Natural killer cell (primary cell): Measurements from ENCODE around the gene ZNF761. TPM values are rescaled to one million over a fixed set of nuclear protein-coding genes. Genes with fewer than 3 reads are reported as not detected.
"Not testable (repeated sequence)": the region's sequence is repeated elsewhere in the genome, so short reads cannot be mapped to it uniquely, and the experiment has no call there.

Experiments used
- ATAC-seq, 3 donors: fragments of 150-1000 bp in 2 of 3; fragments of 200-7000 bp in 1 of 3; cut with Tn5 transposase; 1 replicate in 1 of 3; 2 replicates in 2 of 3; pipeline ENCODE4 v1.10.0; 2021; ENCODE audit warnings: mild to moderate bottlenecking in 2 of 3, moderate library complexity in 2 of 3
- DNase-seq, 2 donors: peaks; one replicate each; pipeline versions ENCODE4 v3.0.0 to v3.0.0-alpha.2; 2013 to 2021; ENCODE audit warnings: mixed read lengths in 1 of 2
- H3K27ac ChIP-seq: one replicate; pipeline ENCODE4 v1.5.1; 2013; ENCODE audit warnings: mild to moderate bottlenecking, low read length
- H3K27me3 ChIP-seq: one replicate; pipeline ENCODE4 v1.6.1; 2013; ENCODE audit warnings: low read length; ENCODE audit not compliant: control insufficient read depth, insufficient read depth
- H3K36me3 ChIP-seq: one replicate; pipeline ENCODE4 v1.6.1; 2013; ENCODE audit warnings: low read length; ENCODE audit not compliant: control insufficient read depth, insufficient read depth
- H3K4me1 ChIP-seq: one replicate; pipeline ENCODE4 v1.6.1; 2013; ENCODE audit warnings: low read length; ENCODE audit not compliant: control insufficient read depth, insufficient read depth
- H3K4me3 ChIP-seq: one replicate; pipeline ENCODE4 v1.5.1; 2013; ENCODE audit warnings: low read length
- H3K9me3 ChIP-seq: one replicate; pipeline ENCODE4 v1.6.1; 2013; ENCODE audit warnings: low read length; ENCODE audit not compliant: control insufficient read depth, insufficient read depth
- H3K27ac Mint-ChIP-seq, 2 donors: one replicate each; pipeline ENCODE4 v1.8.0; 2022; ENCODE audit warnings: mild to moderate bottlenecking in 2 of 2, mixed read lengths in 2 of 2, moderate library complexity in 1 of 2
- H3K27me3 Mint-ChIP-seq, 2 donors: one replicate each; pipeline ENCODE4 v1.8.0; 2022; ENCODE audit warnings: low read depth in 2 of 2, mixed read lengths in 2 of 2
- H3K36me3 Mint-ChIP-seq: one replicate; pipeline ENCODE4 v1.8.0; 2022; ENCODE audit warnings: mixed read lengths
- H3K4me1 Mint-ChIP-seq, 2 donors: one replicate each; pipeline ENCODE4 v1.8.0; 2022; ENCODE audit warnings: mixed read lengths in 2 of 2
- H3K4me3 Mint-ChIP-seq: one replicate; pipeline ENCODE4 v1.8.0; 2022; ENCODE audit warnings: mild to moderate bottlenecking, moderate library complexity, mixed read lengths
- H3K9me3 Mint-ChIP-seq, 2 donors: one replicate each; pipeline ENCODE4 v1.8.0; 2022; ENCODE audit warnings: mixed read lengths in 2 of 2
- whole genome bisulfite sequencing: methylation state at CpG from one replicate; pipeline ENCODE4 v1.1.7; 2013; ENCODE audit warnings: missing lambda C conversion rate; ENCODE audit not compliant: insufficient coverage; 5-methylcytosine and 5-hydroxymethylcytosine counted together
- intact Hi-C: fragments of 100-400 bp; cut with micrococcal nuclease; formaldehyde crosslinking; loops from one replicate; pipeline ENCODE4 v1.14.2; 2022
- total RNA-seq, 4 donors: library from RNA; stranded (reverse); fragments of 120-200 nt in 1 of 4; gene quantifications; one replicate each; pipeline versions ENCODE4 v1.2.3 to v1.2.4, GENCODE V29; 2013 to 2022
- TF ChIP-seq, protein P1 (sequence below): fragments of 200-600 bp; IDR thresholded peaks from one replicate; pipeline ENCODE4 v1.8.0; 2022; ENCODE audit warnings: antibody characterized with exemption

ZNF761 gene
- total RNA-seq, 3 donors from 2014 or later (not counting 1 experiment from before 2014, with no cell fraction given) = 6.8 to 8.9 (median 8.5) TPM

- H3K9me3 ChIP-seq = peaks cover 74% of the 10 kb centered on the region
Observed at GRCh38 chr19:53492153-53492552, 60.4 kb downstream of the ZNF761 start.

DNA sequence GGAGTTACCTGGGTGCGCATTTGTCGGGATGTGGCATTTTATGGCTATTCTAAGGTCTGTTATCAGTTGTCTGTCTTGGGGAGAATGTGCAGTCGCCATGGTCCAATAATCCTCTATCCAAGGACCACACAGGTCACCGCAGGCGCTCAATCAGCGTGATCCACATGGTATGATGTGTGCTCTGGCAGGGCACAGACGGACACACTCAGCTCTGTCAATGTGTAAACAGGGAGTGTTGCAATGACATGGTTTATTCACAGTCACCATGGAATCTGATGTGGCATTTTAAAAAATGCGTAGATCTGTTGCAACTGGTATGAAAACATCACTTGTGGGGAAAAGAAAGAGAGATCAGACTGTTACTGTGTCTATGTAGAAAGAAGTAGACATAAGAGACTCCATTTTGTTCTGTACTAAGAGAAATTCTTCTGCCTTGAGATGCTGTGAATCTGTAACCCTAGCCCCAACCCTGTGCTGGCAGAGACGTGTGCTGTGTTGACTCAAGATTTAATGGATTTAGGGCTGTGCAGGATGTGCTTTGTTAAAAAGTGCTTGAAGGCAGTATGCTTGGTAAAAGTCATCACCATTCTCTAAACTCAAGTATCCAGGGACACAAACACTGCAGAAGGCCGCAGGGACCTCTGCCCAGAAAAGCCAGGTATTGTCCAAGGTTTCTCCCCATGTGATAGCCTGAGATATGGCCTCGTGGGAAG, 65.7 kb downstream of the ZNF761 start:
- DNase-seq, H3K27ac ChIP-seq, H3K4me3 Mint-ChIP-seq, H3K4me1 ChIP-seq, H3K36me3 ChIP-seq, intact Hi-C loops, H3K4me3 ChIP-seq, H3K4me1 Mint-ChIP-seq, H3K27ac Mint-ChIP-seq, H3K27me3 ChIP-seq, H3K27me3 Mint-ChIP-seq, ATAC-seq: not testable (repeated sequence)
- peaks cover 5 to 13% of the 10 kb centered on the region in 2 donors for H3K9me3 Mint-ChIP-seq
- WGBS = 71% methylated on average over 7 of the region's 11 CpGs
- H3K36me3 Mint-ChIP-seq = peaks cover 22% of the 10 kb centered on the region
- peaks cover 38% of the 10 kb centered on the region for H3K9me3 ChIP-seq

More at GRCh38 chr19:53492153-53492552, 60.4 kb downstream of the ZNF761 start:
- peaks cover 66% of the 10 kb centered on the region for H3K36me3 Mint-ChIP-seq
- WGBS = 96% methylated on average over 3 of the region's 5 CpGs
- TF ChIP-seq, protein P1, sequence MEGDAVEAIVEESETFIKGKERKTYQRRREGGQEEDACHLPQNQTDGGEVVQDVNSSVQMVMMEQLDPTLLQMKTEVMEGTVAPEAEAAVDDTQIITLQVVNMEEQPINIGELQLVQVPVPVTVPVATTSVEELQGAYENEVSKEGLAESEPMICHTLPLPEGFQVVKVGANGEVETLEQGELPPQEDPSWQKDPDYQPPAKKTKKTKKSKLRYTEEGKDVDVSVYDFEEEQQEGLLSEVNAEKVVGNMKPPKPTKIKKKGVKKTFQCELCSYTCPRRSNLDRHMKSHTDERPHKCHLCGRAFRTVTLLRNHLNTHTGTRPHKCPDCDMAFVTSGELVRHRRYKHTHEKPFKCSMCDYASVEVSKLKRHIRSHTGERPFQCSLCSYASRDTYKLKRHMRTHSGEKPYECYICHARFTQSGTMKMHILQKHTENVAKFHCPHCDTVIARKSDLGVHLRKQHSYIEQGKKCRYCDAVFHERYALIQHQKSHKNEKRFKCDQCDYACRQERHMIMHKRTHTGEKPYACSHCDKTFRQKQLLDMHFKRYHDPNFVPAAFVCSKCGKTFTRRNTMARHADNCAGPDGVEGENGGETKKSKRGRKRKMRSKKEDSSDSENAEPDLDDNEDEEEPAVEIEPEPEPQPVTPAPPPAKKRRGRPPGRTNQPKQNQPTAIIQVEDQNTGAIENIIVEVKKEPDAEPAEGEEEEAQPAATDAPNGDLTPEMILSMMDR = no peak
- H3K4me3 Mint-ChIP-seq = no peak overlapping the region
- no peak overlapping the region for H3K27ac Mint-ChIP-seq
- peaks cover 41% of the 10 kb centered on the region for H3K36me3 ChIP-seq
- no peak overlapping the region for H3K4me3 ChIP-seq
- H3K27me3 ChIP-seq = no peaks in the 10 kb centered on the region
- H3K27ac ChIP-seq = no peak overlapping the region
- H3K27me3 Mint-ChIP-seq = no peaks in the 10 kb centered on the region
- intact Hi-C loops = no loop called here
- peaks cover 21 to 29% of the 10 kb centered on the region in 2 donors for H3K9me3 Mint-ChIP-seq
- no peak for DNase-seq
- ATAC-seq = no peak
- no peaks in the 10 kb centered on the region for H3K4me1 ChIP-seq
- H3K4me1 Mint-ChIP-seq = no peaks in the 10 kb centered on the region

DNA sequence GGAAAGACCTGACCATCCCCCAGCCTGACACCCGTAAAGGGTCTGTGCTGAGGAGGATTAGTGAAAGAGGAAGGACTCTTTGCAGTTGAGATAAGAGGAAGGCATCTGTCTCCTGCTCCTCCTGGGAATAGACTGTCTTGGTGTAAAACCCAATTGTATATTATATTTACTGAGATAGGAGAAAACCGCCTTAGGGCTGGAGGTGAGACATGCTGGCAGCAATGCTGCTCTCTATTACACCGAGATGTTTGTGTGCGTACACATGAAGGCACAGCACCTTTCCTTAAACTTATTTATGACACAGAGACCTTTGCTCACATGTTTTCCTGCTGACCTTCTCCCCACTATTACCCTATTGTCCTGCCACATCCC, 66.2 kb downstream of the ZNF761 start:
- H3K4me1 Mint-ChIP-seq, H3K27ac ChIP-seq, ATAC-seq, H3K4me3 ChIP-seq, H3K36me3 ChIP-seq, H3K4me3 Mint-ChIP-seq, H3K27ac Mint-ChIP-seq, H3K27me3 ChIP-seq, H3K4me1 ChIP-seq, intact Hi-C loops, H3K27me3 Mint-ChIP-seq, DNase-seq: not testable (repeated sequence)
- peaks cover 35% of the 10 kb centered on the region for H3K9me3 ChIP-seq
- peaks cover 4 to 13% of the 10 kb centered on the region in 2 donors for H3K9me3 Mint-ChIP-seq
- WGBS = 80% methylated on average over 4 of the region's 4 CpGs
- H3K36me3 Mint-ChIP-seq = peaks cover 18% of the 10 kb centered on the region

DNA sequence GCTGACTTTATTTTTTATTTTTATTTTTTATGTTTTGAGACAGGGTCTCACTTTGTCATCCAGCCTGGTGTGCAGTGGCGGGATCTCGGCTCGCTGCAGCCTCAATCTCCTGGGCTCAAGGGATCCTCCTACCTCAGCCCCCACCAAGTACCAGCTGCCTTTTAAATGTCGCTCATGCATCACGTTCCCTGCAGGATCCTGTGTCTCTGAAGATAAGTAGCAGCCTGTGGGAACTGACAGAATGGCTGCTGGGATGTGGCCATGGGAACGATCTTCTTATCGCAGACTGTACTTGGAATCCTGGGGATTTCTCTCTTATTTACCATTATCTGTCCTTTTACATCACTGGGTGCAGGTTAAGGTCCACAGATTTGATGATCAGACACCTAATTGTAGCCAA, 71.4 kb downstream of the ZNF761 start:
- H3K36me3 ChIP-seq, H3K9me3 ChIP-seq, DNase-seq, ATAC-seq, H3K9me3 Mint-ChIP-seq, H3K27me3 Mint-ChIP-seq, H3K27me3 ChIP-seq, H3K27ac ChIP-seq, H3K4me1 ChIP-seq, intact Hi-C loops, H3K36me3 Mint-ChIP-seq, H3K4me3 Mint-ChIP-seq, H3K4me1 Mint-ChIP-seq, H3K27ac Mint-ChIP-seq, H3K4me3 ChIP-seq: not testable (repeated sequence)
- WGBS = 51% methylated on average over 7 of the region's 7 CpGs

DNA sequence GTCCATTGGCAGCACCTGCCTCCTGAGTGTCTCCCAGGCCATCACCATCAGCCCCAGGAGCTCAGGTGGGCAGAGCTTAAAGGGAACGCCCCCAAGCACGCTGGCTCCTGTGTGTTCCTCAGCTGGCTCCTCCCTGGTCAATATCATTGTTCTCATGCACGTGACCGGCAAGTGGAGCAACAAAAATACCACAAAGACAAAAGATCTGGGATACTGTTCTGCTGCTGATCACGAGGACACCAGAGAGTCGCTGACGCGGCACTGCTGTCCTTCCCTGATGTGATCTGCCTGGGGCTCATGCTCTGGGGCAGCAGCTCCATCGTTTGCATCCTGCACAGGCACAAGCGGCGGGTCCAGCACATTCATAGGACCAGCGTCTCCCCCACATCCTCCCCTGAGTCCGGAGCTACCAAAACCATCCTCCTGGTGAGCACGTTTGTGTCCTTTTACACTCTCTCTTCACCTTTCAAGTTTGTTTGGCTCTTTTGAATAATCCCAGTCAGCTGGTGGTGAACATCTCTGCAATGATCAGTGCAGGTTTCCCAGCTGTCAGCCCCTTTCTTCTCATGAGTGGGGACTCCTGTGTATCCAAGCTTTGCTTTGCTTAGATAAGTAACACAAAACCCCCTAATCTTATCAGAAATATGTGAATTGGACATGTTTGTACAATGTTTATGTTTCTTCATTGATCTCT, 72.0 kb downstream of the ZNF761 start:
- not testable (repeated sequence) for H3K36me3 ChIP-seq, H3K27ac ChIP-seq

DNA sequence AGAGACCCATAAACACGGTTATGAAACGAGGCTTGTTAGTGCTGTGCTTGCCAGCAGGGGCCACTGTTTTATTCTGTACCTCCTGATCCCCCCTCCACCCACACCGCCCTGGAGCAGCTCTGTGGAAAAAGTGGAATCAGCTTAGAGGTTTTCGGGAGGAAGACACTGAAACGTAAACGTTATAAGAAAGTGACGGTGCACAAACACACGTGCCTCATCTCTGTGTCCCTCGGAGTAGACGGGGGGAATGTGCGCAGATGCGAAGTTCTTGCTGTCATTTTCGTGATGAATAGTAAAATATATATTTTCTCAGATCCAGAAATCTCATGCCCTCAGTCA, 72.5 kb downstream of the ZNF761 start:
- H3K27me3 ChIP-seq, H3K9me3 ChIP-seq, intact Hi-C loops, H3K36me3 Mint-ChIP-seq, H3K4me3 ChIP-seq, DNase-seq, H3K4me3 Mint-ChIP-seq, H3K9me3 Mint-ChIP-seq, H3K27ac Mint-ChIP-seq, H3K4me1 Mint-ChIP-seq, H3K27ac ChIP-seq, H3K4me1 ChIP-seq, H3K36me3 ChIP-seq: not testable (repeated sequence)
- peaks cover 13 to 20% of the 10 kb centered on the region in 2 donors for H3K27me3 Mint-ChIP-seq
- 36% methylated on average over 11 of the region's 13 CpGs for whole genome bisulfite sequencing
- ATAC-seq = peak in 1 of 3 donors; percentile 48

More for the DNA sequence above, 72.0 kb downstream of the ZNF761 start:
- WGBS = 4% methylated on average over 5 of the region's 14 CpGs
- H3K4me1 ChIP-seq, H3K9me3 ChIP-seq, H3K9me3 Mint-ChIP-seq, H3K27me3 ChIP-seq, H3K4me3 Mint-ChIP-seq, H3K27ac Mint-ChIP-seq, DNase-seq, intact Hi-C loops, H3K4me1 Mint-ChIP-seq, H3K4me3 ChIP-seq, H3K36me3 Mint-ChIP-seq: not testable (repeated sequence)
- H3K27me3 Mint-ChIP-seq = peaks cover 11 to 15% of the 10 kb centered on the region in 2 donors
- peak in 1 of 3 donors; percentile 24 for ATAC-seq
